ENCODE data around the gene SOX5. TPM values are rescaled to one million over a fixed set of nuclear protein-coding genes. Genes with fewer than 3 reads are reported as not detected.
"Not testable (repeated sequence)": the region's sequence is repeated elsewhere in the genome, so short reads cannot be mapped to it uniquely, and the experiment has no call there.

SOX5 gene
- total RNA-seq, 1 donor from 2014 or later = 209 TPM

DNA sequence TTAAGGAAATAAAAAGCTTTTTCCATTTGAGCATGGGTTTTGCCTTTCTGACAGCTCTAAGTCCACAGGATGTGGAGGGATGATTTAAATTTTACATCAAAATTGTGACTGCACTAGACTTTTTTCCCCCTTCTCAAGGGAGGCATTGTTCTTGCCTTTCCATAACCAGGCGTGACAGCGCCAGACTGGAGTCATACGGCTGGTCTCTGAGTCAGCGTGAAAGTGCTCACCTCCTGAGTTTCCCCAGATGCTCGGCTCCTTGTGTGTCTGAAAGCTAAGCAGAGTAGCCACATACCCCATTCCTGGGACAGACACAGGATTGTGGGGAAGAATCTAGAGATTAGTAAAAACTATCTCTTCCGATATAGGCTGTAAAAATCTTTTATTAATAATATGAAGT is 43.1 kb downstream of the SOX5 start:
- DNase-seq = no peak

DNA sequence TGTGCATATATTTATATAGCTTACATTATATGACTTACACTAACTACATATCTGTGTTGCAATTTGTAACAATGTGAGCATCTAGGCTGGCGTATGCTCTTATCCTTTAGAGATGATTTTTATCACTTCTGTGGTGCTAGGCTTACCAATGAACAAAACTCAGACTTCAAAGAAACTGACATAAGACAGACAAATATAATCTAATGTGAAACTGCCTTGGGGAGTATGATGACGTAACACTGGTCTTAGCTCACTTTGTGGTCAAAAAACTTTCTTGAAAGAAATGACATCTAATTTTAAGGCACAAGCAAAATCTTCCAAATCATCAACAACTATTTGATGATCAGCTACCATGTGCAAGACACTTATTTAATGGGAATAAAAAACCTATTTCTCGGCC is 50.0 kb downstream of the SOX5 start:
- DNase-seq = no peak

DNA sequence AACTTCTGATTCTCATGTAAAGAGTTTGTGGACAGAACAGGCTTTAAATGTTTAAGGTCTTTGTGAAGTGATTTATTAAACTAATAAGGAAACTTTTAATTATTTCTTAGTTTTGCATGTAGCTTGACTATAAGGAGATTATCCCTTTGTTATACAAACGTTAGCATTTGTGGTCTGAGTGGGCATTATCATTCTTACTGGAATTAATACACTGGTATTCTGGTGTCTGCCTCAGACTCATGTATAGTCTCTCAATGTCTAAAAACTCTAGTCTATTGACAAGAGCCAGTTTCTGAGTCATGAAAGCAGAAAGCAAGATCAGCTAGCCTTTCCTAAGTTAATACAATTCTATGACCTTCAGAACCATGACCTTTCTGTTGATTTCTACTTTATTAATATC is 51.3 kb downstream of the SOX5 start:
- DNase-seq = no peak

DNA sequence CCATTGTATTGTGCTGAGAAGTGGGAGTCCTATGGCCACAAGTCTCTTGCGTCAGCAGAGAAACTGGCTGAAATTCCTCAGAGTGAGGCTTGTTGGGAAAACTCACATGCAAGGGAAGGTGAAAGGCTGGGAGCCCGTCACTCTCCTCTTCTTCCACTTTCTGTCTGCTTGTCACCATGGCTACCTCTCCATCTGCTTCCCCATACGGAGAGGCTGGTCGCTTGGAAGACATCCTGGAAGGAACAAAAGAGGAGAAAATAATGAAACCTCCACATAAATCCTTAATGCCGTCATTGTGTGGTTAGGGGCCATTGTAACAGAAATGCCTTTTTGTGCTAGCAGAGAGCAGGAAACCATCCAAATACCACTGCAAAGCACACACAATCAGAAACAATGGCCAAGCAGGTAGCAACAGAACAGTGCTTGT is 53.7 kb downstream of the SOX5 start:
- peak; percentile 10 for DNase-seq

DNA sequence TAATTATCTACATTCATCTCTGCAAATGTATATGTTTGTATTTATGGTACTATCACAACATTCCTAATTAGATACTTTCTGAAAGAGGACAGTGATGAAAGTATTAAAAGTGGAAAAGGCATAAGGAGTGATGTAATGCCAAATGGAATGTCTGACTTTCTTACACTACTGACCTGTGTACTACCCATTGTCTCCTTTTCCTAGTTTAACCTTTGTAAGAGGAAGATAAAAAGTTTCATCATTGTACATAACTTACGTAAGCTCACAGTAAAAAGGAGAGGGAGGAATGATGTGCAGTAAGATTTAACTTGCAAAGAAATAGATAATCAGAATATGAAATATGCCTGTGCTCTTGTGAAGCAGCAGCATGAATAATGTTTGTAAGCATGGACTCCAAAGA is 55.9 kb downstream of the SOX5 start:
- DNase-seq = no peak

DNA sequence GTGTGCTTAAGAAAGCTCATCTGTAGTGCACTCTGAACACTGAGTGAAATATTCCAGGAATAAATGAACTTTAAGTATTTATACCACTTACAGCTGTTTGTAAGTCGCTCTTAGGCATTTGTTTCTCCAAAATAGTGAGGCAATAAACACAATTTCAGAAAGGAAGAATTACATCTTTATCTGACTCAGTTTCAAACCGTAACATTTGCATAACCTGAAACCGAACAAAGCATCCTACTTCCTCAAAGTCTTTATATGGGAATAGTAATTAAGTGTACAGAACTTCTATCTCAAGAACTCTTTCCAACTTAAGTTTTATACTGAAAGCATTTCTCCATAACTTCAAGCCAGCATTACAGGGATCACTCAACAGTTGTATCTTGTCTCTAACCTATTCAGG is 58.4 kb downstream of the SOX5 start:
- DNase-seq = no peak

DNA sequence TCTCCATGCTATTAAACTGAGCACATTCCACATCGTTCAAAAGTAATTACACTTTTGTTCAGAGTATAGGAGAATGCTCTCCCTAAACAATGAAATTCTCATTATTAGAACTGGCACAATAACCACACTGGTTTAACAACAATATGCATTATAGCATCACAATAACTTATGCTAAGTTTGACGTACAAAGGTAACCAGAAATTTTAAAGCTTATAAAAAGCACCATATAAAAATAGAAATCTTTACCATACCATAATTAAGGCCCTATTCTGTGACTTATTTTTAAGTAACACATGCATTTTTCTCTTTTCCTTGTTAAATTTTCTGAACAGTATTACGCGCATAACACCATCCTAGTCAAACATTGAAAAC is 60.4 kb downstream of the SOX5 start:
- no peak for DNase-seq

DNA sequence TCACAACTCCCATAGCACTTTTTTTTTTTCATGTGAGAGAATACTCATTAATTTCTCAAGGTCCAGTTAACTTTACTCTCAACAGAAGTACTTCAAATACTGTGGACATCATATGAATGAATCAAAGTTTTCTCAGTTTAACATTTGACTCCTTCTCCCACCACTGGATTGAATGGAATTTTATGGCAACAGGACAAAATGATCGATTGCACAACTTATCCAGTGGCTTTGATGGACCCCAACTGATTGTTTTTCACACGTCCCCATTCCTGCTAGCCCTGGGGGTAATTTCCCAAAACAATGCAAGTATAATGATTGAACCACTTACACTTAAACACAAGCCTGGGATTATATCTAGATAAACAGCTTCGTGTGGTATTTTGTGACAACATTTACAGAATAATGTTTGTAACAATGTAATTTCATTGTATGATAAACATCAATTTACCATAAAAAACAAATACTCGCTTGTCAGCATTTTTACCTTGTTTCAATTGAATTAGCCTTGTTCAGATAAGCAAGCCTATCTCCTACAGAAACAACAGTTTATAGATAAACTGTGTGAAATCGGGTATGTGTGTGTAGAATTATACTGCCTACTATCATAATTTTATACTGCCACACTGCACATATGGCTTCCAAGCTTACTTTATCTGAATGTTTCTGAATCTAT is 60.9 kb downstream of the SOX5 start:
- no peak for DNase-seq

DNA sequence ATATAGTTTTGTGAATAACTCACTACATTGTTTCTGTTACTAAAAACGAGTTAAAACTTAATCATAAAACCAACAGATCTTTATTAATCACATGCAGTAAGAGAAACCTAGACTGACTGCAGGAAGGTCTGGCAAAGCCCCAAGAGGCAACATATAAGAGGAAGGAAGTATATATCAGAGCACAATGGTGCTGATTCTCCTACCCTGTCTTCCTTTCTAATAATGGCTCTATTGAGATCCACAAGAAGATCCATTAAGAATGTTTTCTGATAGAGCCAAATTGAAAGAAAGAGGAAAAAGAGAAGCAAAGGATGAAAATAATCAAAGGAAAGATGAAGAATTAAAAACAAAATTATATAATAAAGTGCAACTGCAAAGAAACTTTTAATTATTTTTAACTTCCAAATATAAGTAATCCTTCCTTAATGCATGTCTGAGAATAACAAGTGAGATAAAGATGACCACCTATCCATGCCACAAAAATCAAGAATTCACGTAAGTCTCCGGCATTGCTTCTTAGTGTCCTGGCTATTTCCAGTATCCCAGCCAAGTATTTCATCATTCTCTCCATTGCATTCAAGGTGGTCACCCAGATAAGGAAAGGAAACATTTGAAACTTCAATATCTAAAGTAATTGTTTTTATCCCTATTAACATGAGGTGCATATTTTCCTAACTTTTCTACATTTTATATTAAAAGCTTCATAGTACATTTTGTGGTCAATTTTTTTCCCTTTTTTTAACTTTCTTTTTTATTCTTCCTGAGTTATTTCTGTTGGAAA is 62.2 kb downstream of the SOX5 start:
- no peak for DNase-seq

DNA sequence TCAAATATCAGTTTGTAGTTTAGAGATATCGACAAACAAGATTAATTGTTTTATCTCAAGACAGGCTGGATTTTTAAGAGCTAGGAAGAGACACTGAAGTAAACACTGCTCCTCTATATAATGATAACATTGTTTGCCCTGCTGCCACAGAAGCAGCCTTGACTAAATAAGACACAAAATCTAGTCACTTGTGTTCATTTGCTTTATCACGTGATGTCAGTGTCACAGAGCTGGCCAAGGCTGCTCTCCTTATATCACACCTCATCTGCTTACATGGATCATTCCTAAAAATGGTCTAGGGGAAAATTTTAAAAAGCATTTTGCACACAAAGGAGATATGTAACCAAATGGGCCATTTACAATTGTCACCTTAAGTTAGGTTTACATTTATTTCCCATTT is 64.1 kb downstream of the SOX5 start:
- DNase-seq = no peak

DNA sequence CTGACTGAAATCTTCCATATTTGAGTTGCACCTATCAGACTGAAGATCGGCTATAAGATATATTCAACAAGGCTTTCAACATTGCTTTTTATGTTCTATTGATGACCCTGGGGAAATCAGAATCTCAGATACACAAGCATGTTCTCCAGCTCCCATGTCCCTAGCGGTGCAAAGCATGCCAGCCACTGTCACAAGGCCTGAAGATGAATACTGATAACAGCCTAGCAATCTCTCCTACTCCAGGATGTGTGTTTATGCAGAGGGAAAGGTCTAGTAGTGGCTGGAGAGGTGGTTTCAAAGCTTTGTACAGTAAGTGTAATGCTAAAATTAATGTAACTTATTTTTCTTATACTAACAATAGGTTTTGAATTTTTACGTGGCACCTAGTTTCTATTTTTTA is 64.6 kb downstream of the SOX5 start:
- no peak for DNase-seq

DNA sequence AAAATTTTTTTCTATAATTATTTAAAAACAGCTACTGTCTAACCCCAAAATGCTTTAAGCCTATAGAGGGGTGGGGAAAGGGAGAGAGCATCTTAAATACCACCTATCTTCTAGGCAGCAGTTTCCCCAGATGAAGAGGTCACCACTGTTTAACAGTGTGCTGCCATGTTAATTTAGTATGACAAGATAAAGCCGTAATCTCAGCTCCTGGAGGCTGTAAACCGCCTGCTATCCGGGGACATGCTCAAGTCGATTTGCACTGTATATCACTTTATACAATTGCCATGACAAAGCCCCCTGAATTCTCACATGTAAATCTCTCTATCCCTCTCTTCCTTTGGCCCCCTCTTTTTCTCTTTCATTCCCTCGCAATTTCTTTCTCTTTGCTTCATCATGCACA is 68.5 kb downstream of the SOX5 start:
- no peak for DNase-seq

DNA sequence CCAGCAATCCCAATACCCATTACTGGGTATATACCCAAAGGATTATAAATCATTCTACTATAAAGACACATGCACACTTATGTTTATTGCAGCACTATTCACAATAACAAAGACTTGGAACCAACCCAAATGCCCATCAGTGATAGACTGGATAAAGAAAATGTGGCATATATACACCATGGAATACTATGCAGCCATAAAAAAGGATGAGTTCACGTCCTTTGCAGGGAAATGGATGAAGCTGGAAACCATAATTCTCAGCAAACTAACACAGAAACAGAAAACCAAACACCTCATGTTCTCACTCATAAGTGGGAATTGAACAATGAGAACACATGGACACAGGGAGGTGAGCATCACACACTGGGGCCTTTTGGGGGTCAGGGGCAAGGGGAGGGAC is 72.9 kb downstream of the SOX5 start:
- not testable (repeated sequence) for DNase-seq

DNA sequence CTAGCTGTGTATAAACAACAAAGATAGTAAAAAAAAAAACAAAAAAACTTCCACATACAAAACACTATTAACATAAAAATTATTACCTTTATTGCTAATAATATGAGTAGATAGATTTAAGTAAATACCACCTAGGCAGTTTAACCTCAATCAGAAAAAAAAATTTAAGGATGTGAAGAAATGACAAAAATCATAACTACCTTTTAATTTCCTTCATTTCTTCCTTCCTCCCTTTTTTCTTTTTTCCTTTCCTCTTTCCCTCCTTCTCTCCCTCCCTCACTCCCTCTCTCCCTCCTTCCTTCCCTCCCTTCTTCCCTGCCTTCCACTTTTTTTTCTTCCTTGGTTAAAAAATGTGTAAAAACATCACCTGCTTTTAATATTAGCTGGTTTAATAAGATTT is 81.7 kb downstream of the SOX5 start:
- DNase-seq = no peak

DNA sequence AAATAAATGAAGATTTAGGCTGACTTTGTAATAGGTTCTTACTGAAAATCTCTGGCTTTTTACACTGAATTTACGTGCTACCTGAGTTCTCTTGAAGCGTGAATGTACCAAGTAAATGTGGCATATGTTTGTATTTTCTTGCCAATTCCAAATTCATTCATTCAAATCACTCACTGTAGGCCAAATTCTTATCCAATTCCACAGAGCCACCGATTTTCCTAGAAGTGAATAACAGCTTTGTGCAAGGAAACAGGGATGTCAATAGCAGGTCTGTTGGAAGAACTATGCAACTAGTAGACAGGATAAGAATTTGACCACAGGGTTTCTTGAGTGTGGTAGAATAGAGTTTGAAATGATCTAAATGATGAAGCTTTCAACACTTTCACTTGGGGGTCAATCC is 86.8 kb downstream of the SOX5 start:
- DNase-seq = no peak

DNA sequence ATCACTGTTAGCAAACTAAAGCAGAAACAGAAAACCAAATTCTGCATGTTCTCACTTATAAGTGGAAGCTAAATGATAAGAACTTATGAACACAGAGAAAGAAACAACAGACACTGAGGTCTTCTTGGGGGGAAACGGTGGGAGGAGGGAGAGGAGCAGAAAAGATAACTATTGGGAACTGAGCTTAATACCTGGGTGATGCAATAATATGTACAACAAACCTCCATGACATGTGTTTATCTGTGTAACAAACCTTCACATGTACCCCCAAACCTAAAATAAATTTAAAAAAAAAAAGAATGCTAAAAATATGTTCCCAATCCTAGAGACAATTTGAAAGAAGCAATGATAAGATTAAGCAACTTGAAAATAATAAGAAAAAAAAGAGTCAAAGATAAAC is 89.5 kb downstream of the SOX5 start:
- DNase-seq = no peak

DNA sequence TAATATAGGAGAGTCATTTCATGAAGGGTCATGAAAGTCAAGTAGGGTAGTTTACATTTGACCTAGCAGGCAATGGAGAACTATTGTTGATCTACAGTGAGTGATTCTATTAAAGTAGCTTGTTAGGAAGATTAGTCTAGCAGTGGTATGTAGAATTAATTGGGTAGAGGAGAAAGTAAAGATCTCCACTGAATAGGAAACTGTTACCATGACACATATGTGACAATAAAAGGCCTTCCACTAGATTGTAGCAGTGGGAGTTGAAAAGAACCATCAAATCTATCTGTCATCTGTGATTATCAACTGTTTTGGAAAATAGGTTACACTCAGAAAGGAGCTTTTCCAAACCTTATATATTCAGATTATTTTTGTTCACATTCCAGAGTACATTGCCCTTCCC is 92.3 kb downstream of the SOX5 start:
- no peak for DNase-seq

DNA sequence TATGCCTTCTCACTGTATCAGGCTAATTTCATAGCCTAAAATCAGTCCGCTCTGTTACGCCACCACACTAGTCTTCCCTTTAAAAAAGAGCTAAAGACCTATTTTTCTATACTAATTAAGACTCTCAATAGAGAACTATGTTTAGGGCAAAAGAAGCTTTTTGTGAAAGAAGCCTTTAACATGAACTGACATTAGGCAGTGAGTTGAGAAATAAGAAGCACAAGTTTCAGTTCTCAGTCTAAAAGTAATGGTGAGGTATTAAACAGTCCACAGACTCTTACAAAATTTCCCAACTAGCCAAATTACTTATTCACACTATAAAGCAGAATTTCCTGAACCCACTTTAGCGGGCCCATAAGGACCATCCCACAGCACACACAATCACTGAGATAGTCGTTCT is 93.7 kb downstream of the SOX5 start:
- no peak for DNase-seq

DNA sequence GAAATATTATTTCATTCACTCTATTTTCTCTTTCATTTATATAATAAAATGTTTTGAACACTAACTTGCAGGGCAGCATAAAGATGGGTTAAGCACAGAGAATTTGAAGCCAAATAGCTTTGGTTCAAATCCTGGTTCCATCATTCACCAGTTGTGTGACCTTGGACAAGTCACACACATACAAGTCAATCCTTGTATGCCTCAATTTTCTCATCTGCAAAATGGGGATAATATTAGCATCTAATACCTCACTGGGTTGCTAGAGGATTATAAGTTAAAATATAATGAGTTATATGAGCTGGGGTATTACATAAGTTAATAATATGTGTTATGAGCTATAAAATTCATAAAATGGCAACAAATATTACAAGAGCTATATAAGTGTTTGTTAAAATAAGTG is 94.9 kb downstream of the SOX5 start:
- DNase-seq = no peak

DNA sequence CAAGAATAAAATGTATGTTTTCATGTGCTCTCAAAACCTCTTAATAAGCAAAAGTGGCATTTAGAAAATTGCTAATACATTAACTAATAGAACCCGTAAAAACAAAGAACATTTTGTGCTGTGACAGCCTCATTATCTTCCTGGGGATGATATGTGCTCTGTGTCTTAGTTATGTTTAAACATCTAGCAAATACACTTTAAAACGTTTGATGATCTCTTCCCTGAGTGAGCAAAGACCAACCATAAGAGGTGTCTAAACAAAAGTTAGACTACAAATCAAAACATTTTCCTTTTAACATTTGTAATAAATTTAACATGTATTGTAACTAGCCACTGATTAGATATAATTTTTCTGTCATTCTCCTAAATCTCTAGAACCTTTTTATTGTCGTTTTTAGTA is 95.8 kb downstream of the SOX5 start:
- DNase-seq = no peak

DNA sequence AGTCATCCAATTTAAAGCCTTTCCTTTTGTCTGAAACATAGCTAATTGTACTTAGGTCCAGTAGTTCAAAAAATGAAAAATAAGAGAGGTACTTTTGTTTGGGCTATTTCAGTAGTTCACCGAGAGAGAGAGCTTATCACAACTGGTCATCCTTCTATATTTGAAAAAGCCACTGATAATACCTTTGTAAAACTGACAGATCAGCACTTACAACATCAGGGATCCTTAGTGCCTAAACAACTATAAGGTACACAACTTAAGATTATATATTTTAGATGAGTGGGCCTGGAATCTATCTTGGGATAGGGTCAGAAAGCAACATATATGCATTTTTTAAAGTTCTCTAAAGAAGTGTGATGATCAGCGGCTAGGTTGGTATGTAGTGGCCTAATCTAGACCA is 97.9 kb downstream of the SOX5 start:
- no peak for DNase-seq

DNA sequence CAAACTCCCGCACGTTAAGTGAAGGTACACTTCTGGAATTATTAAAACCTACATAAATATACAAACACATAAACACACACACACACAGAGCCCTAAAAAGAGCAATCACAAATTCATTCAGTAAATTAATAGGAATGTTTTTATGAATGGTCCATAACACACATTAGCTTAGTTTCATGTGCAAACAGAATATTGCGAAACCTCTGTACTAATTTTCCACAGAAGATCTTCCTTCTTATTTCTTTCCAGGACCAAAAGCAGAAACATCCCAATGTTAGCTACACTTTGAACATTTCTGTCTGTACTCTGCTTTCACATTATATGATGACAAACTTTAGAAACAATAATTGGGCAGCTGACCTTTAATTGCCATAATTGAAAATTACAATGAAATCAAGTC is 101.6 kb downstream of the SOX5 start:
- no peak for DNase-seq

DNA sequence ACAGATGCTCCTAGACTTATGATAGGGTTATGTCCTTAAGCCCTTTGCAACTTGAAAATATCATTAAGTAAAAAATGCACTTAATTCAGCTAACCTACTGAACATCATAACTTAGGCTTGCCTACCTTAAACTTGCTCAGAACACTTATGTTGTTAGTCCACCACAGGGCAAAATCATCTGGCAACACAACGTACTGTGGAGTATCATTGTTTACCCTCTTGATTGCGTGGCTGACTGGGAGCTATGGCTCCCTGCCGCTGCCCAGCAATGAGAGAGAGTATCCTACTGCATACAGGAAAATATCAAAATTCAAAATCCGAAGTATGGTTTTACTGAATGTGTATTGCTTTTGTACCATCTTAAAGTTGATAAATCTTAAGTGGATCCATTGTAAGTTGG is 105.5 kb downstream of the SOX5 start:
- no peak for DNase-seq

DNA sequence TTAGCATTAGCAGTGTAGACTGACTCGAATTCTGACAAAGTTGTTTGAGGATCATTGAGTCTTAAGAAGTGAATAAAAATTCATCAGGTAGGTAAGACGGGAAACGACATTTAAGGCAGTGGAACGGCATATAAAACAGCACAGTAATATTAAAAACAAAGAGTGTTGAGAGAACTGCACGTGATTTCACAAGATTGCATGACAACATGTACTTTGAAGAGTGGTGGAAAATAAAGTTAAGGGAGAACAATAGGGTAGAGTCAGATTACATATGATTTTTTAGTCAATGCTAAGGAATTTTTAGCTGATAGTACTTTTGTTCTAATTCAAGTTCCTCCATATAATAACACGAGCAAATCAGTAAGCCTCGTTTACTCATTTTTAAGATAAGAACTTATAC is 115.4 kb downstream of the SOX5 start:
- DNase-seq = no peak

DNA sequence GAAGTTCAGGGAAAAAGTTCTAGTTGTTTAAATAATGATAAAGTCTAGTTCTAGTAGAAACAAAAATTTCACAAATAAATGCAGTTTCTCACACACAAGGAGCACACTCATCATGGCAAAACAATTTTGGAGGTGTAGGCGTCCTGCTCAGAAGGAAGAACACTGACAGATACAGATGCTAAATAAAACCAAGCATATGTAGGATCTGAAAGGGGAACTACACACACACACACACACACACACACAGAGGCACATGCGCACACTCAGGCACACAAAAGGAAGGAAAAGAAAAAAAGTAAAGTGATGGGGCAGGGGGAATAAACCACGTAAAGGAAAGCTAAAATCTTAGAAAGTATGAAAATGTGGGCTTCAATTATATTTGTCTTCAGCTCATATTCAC is 117.7 kb downstream of the SOX5 start:
- DNase-seq = no peak
